Measurements from ENCODE around the gene FAM83C. TPM values are rescaled to one million over a fixed set of nuclear protein-coding genes. Genes with fewer than 3 reads are reported as not detected.

FAM83C gene
- total and polyA plus RNA-seq, 2 donors (not counting 1 experiment from before 2014, with no cell fraction given), result not detected

DNA sequence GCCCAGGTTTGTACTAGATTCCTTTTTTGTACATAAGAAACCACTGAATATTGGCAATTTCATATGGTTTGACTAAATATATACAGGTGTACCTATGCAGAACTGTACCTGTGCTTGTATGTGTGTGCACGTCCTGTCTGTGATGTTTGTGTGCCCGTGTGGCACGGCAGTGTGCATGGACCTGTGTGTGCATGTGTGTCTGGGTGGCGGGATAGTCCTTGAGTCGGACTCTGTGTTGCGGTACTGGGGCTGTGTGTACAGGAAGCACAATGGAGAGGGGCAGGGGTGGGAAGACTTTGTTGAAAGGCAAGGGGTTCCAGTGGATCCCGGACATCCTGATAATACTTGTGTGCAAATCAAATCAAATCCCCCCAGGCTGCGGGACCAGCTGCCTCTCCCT is 3.4 kb upstream of the FAM83C start:
- ATAC-seq (ENCODE audit: low read depth), result no peak

GRCh38 chr20:35295058-35295457 is 2.8 kb upstream of the FAM83C start:
- H3K9me3 ChIP-seq (ENCODE audit: control extremely low read depth in 1 of 3, control insufficient read depth in 2 of 3, insufficient read depth in 1 of 3, low read length in 2 of 3), result no peaks in the 10 kb centered on the region
- H3K27me3 ChIP-seq (replicated peaks in 1 of 4; ENCODE audit: control extremely low read depth in 1 of 4, control insufficient read depth in 3 of 4, insufficient read depth in 4 of 4, low read length in 3 of 4), result peaks cover 0 to 12% (median 3%) of the 10 kb centered on the region in 4 experiments
- no peaks in the 10 kb centered on the region for H3K36me3 ChIP-seq (replicated peaks in 1 of 2; ENCODE audit: control extremely low read depth in 1 of 2, control insufficient read depth in 1 of 2, extremely low read depth in 1 of 2, insufficient read depth in 2 of 2, low read length in 1 of 2)
- no peak overlapping the region for H3K4me3 ChIP-seq (ENCODE audit: control extremely low read depth in 1 of 5, extremely low read depth in 1 of 5, insufficient read depth in 1 of 5, low read depth in 2 of 5, low read length in 4 of 5)
- no peaks in the 10 kb centered on the region for H3K4me1 Mint-ChIP-seq
- H3K27me3 Mint-ChIP-seq, result peaks cover 24% of the 10 kb centered on the region
- H3K4me3 Mint-ChIP-seq, result no peak overlapping the region
- no peak for TF ChIP-seq EZH2 (IDR thresholded peaks at IDR 0.05; ENCODE audit: borderline replicate concordance, insufficient read depth, low read depth, low read length, poor library complexity, severe bottlenecking)
- TF ChIP-seq, protein P1, sequence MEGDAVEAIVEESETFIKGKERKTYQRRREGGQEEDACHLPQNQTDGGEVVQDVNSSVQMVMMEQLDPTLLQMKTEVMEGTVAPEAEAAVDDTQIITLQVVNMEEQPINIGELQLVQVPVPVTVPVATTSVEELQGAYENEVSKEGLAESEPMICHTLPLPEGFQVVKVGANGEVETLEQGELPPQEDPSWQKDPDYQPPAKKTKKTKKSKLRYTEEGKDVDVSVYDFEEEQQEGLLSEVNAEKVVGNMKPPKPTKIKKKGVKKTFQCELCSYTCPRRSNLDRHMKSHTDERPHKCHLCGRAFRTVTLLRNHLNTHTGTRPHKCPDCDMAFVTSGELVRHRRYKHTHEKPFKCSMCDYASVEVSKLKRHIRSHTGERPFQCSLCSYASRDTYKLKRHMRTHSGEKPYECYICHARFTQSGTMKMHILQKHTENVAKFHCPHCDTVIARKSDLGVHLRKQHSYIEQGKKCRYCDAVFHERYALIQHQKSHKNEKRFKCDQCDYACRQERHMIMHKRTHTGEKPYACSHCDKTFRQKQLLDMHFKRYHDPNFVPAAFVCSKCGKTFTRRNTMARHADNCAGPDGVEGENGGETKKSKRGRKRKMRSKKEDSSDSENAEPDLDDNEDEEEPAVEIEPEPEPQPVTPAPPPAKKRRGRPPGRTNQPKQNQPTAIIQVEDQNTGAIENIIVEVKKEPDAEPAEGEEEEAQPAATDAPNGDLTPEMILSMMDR (IDR thresholded peaks at IDR 0.05), result no peak
- no peak overlapping the region for H2AFZ ChIP-seq (ENCODE audit: insufficient read depth, low read depth, low read length, poor library complexity, severe bottlenecking)
- no peak overlapping the region for H3K27ac ChIP-seq (ENCODE audit: low read length in 2 of 2)
- POLR2A ChIA-PET, result no interaction called here
- H3K27ac Mint-ChIP-seq, result no peak overlapping the region
- H4K20me1 ChIP-seq (ENCODE audit: control insufficient read depth, insufficient read depth, low read length, poor library complexity, severe bottlenecking), result no peaks in the 10 kb centered on the region
- CTCF ChIA-PET, result interaction anchor here (1.7 kb wide), 1 partner anchor 7 kb away, joined by 5 read pairs; no protein-coding TSS in a partner anchor
- no peaks in the 10 kb centered on the region for H3K4me1 ChIP-seq (ENCODE audit: control insufficient read depth in 2 of 2, insufficient read depth in 2 of 2, low read length in 2 of 2)
- no peak for DNase-seq
- WGBS (ENCODE audit: insufficient coverage), result 87% methylated on average over 8 of the region's 8 CpGs
- ATAC-seq (ENCODE audit: low read depth), result no peak
- no peak overlapping the region for H3K9ac ChIP-seq (ENCODE audit: low read length)
- intact Hi-C loops (cut with micrococcal nuclease), result no loop called here
- H3K4me2 ChIP-seq (replicated peaks; ENCODE audit: low read depth, low read length, poor library complexity, severe bottlenecking), result no peak overlapping the region
- no peaks in the 10 kb centered on the region for H3K9me3 Mint-ChIP-seq (ENCODE audit: insufficient read depth)
- no peaks in the 10 kb centered on the region for H3K79me2 ChIP-seq (ENCODE audit: control insufficient read depth, insufficient read depth, low read length)

More for the DNA sequence above, 3.4 kb upstream of the FAM83C start:
- Histone ChIP-seq H3K79me2 (ENCODE audit: control insufficient read depth, insufficient read depth, low read length) (no peaks in the 10 kb centered on the region), H3K36me3 (replicated peaks in 1 of 2; ENCODE audit: control extremely low read depth in 1 of 2, control insufficient read depth in 1 of 2, extremely low read depth in 1 of 2, insufficient read depth in 2 of 2, low read length in 1 of 2) (no peaks in the 10 kb centered on the region), H3K27me3 (replicated peaks in 1 of 4; ENCODE audit: control extremely low read depth in 1 of 4, control insufficient read depth in 3 of 4, insufficient read depth in 4 of 4, low read length in 3 of 4) (peaks cover 0 to 12% (median 3%) of the 10 kb centered on the region in 4 experiments), H3K9ac (ENCODE audit: low read length) (no peak overlapping the region), H2AFZ (ENCODE audit: insufficient read depth, low read depth, low read length, poor library complexity, severe bottlenecking) (no peak overlapping the region), H3K4me1 (ENCODE audit: control insufficient read depth in 2 of 2, insufficient read depth in 2 of 2, low read length in 2 of 2) (no peaks in the 10 kb centered on the region), H3K27ac (ENCODE audit: low read length in 2 of 2) (no peak overlapping the region), H3K4me2 (replicated peaks; ENCODE audit: low read depth, low read length, poor library complexity, severe bottlenecking) (no peak overlapping the region), H3K9me3 (ENCODE audit: control extremely low read depth in 1 of 3, control insufficient read depth in 2 of 3, insufficient read depth in 1 of 3, low read length in 2 of 3) (no peaks in the 10 kb centered on the region), H3K4me3 (ENCODE audit: control extremely low read depth in 1 of 5, extremely low read depth in 1 of 5, insufficient read depth in 1 of 5, low read depth in 2 of 5, low read length in 4 of 5) (no peak overlapping the region), H4K20me1 (ENCODE audit: control insufficient read depth, insufficient read depth, low read length, poor library complexity, severe bottlenecking) (no peaks in the 10 kb centered on the region)
- 96% methylated on average over 6 of the region's 8 CpGs for WGBS (ENCODE audit: insufficient coverage)
- no peak overlapping the region for H3K27ac Mint-ChIP-seq
- H3K4me1 Mint-ChIP-seq, result no peaks in the 10 kb centered on the region
- H3K9me3 Mint-ChIP-seq (ENCODE audit: insufficient read depth), result no peaks in the 10 kb centered on the region
- no peak overlapping the region for H3K4me3 Mint-ChIP-seq
- intact Hi-C loops (cut with micrococcal nuclease), result no loop called here
- DNase-seq, result no peak
- peaks cover 24% of the 10 kb centered on the region for H3K27me3 Mint-ChIP-seq
- ChIA-PET POLR2A (no interaction called here), CTCF (no interaction called here)
- no peak for TF ChIP-seq EZH2 (IDR thresholded peaks at IDR 0.05; ENCODE audit: borderline replicate concordance, insufficient read depth, low read depth, low read length, poor library complexity, severe bottlenecking)
- TF ChIP-seq, protein P1 (IDR thresholded peaks at IDR 0.05), result no peak
